Testis (tissue), 2 donors: ENCODE results near the gene C1orf198.

Experiments
- POLR2A ChIP-seq: fragments of 450-650 bp; IDR thresholded peaks from one replicate; pipeline ENCODE4 v1.6.1; 2017; ENCODE audit warnings: antibody characterized with exemption, mild to moderate bottlenecking, moderate library complexity
- TF ChIP-seq, protein P1 (sequence below), 3 experiments: fragments of 450-650 bp in 2 of 3; fragments of 200-600 bp in 1 of 3; sonication (generic) in 1 of 3; IDR thresholded peaks; one replicate each; pipeline ENCODE4 v1.5.1; 2016 to 2019; ENCODE audit warnings: antibody characterized with exemption in 3 of 3, mild to moderate bottlenecking in 2 of 3, moderate library complexity in 1 of 3

GRCh38 chr1:230850547-230850946 lies 17.8 kb downstream of the C1orf198 start:
- TF ChIP-seq, protein P1, sequence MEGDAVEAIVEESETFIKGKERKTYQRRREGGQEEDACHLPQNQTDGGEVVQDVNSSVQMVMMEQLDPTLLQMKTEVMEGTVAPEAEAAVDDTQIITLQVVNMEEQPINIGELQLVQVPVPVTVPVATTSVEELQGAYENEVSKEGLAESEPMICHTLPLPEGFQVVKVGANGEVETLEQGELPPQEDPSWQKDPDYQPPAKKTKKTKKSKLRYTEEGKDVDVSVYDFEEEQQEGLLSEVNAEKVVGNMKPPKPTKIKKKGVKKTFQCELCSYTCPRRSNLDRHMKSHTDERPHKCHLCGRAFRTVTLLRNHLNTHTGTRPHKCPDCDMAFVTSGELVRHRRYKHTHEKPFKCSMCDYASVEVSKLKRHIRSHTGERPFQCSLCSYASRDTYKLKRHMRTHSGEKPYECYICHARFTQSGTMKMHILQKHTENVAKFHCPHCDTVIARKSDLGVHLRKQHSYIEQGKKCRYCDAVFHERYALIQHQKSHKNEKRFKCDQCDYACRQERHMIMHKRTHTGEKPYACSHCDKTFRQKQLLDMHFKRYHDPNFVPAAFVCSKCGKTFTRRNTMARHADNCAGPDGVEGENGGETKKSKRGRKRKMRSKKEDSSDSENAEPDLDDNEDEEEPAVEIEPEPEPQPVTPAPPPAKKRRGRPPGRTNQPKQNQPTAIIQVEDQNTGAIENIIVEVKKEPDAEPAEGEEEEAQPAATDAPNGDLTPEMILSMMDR (IDR thresholded peaks at IDR 0.05): no peak
- no peak for TF ChIP-seq POLR2A
